VCaP (cell line): Measurements from ENCODE around the gene MILR1.
"Not testable (repeated sequence)": the region's sequence is repeated elsewhere in the genome, so short reads cannot be mapped to it uniquely, and the experiment has no call there.

ENCODE experiments used
- H3K27ac ChIP-seq: fragments of 450-650 bp; 2 replicates; pipeline ENCODE4 v1.5.1; 2017
- CTCF ChIP-seq: fragments of 450-650 bp; conservative IDR thresholded peaks from 2 replicates; pipeline ENCODE4 v1.5.1; 2017; ENCODE audit warnings: mild to moderate bottlenecking, moderate library complexity

MILR1 gene

GRCh38 chr17:64449545-64449944, 630 bp downstream of the MILR1 start:
- H3K27ac ChIP-seq = no peak overlapping the region
- TF ChIP-seq CTCF = no peak

GRCh38 chr17:64455993-64456885, 7.3 kb downstream of the MILR1 start:
- H3K27ac ChIP-seq = no peak overlapping the region
- no peak for TF ChIP-seq CTCF

DNA sequence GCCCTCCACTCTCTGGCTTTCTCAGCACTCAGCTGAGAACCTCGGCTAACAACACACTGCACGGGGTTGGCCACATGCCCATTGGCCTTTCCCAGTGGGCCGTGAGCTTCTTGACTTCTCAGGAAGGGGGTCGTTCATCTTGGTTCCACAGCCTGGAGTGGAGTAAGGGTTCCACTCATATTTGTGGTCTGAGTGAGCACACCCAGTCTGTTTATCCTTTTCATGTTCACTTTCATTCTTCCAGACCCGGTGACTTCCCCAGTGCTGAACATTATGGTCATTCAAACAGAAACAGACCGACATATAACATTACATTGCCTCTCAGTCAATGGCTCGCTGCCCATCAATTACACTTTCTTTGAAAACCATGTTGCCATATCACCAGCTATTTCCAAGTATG, 8.2 kb downstream of the MILR1 start:
- no peak for TF ChIP-seq CTCF
- no peak overlapping the region for H3K27ac ChIP-seq

GRCh38 chr17:64458756-64459155, 9.8 kb downstream of the MILR1 start:
- H3K27ac ChIP-seq = no peak overlapping the region
- no peak for TF ChIP-seq CTCF

DNA sequence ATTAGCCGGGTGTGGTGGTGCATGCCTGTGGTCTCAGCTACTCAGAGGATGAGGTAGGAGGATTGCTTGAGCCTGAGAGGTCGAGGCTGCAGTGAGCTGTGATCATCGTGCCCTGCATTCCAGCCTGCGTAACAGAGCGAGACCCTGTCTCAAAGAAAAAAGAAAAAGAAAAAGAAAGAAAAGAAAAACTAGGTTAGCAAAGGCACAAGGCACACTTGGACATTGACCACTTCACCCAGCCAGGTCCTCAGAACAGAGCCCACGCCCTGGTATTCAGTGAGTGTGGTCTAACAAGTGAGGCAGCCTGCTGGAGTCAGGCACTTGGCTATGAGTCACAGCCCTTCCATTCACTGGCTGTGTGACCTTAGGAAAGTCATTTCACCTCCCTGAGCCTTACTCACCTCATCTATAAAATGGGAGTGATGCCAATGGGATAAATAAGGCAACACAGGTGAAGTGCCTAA, 10.4 kb downstream of the MILR1 start:
- H3K27ac ChIP-seq = no peak overlapping the region
- TF ChIP-seq CTCF = no peak

- H3K27ac ChIP-seq = not testable (repeated sequence)
Observed at GRCh38 chr17:64459818-64460217, 10.9 kb downstream of the MILR1 start.

DNA sequence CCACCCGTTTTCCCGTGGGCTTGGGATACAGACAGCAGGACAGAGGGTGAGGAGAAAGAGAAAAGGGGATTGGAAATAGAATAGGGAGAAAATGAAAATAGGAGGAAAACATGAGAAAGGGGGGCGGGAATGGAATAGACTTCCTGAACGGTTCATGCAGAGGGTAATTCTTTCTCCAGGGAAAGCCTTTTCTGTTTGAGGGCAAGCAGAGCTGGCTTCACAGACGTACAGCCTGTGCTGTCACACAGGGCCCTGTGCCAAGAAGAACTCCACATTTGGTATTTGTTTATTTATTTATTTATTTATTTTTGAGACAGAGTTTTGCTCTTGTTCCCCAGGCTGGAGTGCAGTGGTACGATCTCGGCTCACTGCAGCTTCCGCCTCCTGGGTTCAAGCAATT, 12.0 kb downstream of the MILR1 start:
- no peak for TF ChIP-seq CTCF
- H3K27ac ChIP-seq = no peak overlapping the region

- no peak overlapping the region for H3K27ac ChIP-seq
- TF ChIP-seq CTCF = no peak
Observed at GRCh38 chr17:64461788-64462187, 12.9 kb downstream of the MILR1 start.
